Heart left ventricle (tissue), 16 donors: ENCODE data around the gene MASTL. TPM values are rescaled to one million over a fixed set of nuclear protein-coding genes. Genes with fewer than 3 reads are reported as not detected.
"Not testable (repeated sequence)": the region's sequence is repeated elsewhere in the genome, so short reads cannot be mapped to it uniquely, and the experiment has no call there.

ENCODE experiments used
- ATAC-seq, 4 donors: fragments of 200-7000 bp; cut with Tn5 transposase; one replicate each; pipeline ENCODE4 v1.9.1; 2020 to 2022; ENCODE audit warnings: moderate library complexity in 4 of 4, mild to moderate bottlenecking in 3 of 4, moderate number of reproducible peaks in 1 of 4
- DNase-seq, 5 donors: peaks; one replicate each; pipeline ENCODE4 v3.0.0-alpha.2; 2020
- H3K27ac ChIP-seq, 12 donors: fragments of 200-600 bp; sonication (generic) in 4 of 12; one replicate each; pipeline versions ENCODE4 v1.5.0 to v1.8.0; 2016 to 2022; ENCODE audit warnings: mild to moderate bottlenecking in 2 of 12
- H3K27me3 ChIP-seq, 9 donors: fragments of 200-600 bp; sonication (generic) in 2 of 9; one replicate each; pipeline versions ENCODE4 v1.5.1 to v1.8.0; 2016 to 2022; ENCODE audit warnings: mild to moderate bottlenecking in 3 of 9
- H3K36me3 ChIP-seq, 9 donors: fragments of 200-600 bp; sonication (generic) in 2 of 9; one replicate each; pipeline versions ENCODE4 v1.5.0 to v1.8.0; 2018 to 2022; ENCODE audit warnings: mild to moderate bottlenecking in 2 of 9
- H3K4me1 ChIP-seq, 12 donors: fragments of 200-600 bp; sonication (generic) in 4 of 12; one replicate each; pipeline versions ENCODE4 v1.5.0 to v1.8.0; 2016 to 2022; ENCODE audit warnings: mild to moderate bottlenecking in 3 of 12
- H3K4me3 ChIP-seq, 12 donors: fragments of 200-600 bp; sonication (generic) in 4 of 12; one replicate each; pipeline versions ENCODE4 v1.5.0 to v1.8.0; 2017 to 2022; ENCODE audit warnings: mild to moderate bottlenecking in 9 of 12, moderate library complexity in 4 of 12
- H3K9me3 ChIP-seq, 12 donors: fragments of 200-600 bp; sonication (generic) in 4 of 12; one replicate each; pipeline versions ENCODE4 v1.5.0 to v1.8.0; 2016 to 2022; ENCODE audit warnings: mild to moderate bottlenecking in 1 of 12
- POLR2A ChIP-seq, 2 donors: fragments of 450-650 bp; IDR thresholded peaks; one replicate each; pipeline ENCODE4 v1.6.1; 2017; ENCODE audit warnings: antibody characterized with exemption in 2 of 2, mild to moderate bottlenecking in 2 of 2, moderate library complexity in 2 of 2
- WGBS, 4 donors: extraction: QIAGEN DNeasy Blood & Tissue Kit in 2 of 4; methylation state at CpG; one replicate each; pipeline versions ENCODE4 v1.1.5 to v1.1.7; 2013 to 2018; 5-methylcytosine and 5-hydroxymethylcytosine counted together
- intact Hi-C, 10 donors: fragments of 100-400 bp; cut with DNase I; formaldehyde crosslinking; loops; one replicate each; pipeline versions ENCODE4 v1.11.1 to v1.14.2; 2022
- polyA plus RNA-seq, 2 donors: library from polyadenylated mRNA; stranded (reverse); fragments of 200-250 nt; gene quantifications; one replicate each; pipeline ENCODE4 v1.2.3, GENCODE V29; 2013
- total RNA-seq, 9 donors: library from RNA; depleted of rRNA in 2 of 9; stranded (reverse); fragments of >200 nt in 2 of 9; fragmentation: NEBNext Ultra II Directional in 3 of 9; extraction: Animal tissue kit (Norgen Biotek cat#: 25700) in 3 of 9; gene quantifications; one replicate each; pipeline versions ENCODE4 v1.1.0 to v1.2.4, GENCODE V29; 2016 to 2023
- TF ChIP-seq, protein P1 (sequence below), 12 donors: fragments of 200-600 bp; sonication (generic) in 4 of 12; IDR thresholded peaks; one replicate each; pipeline versions ENCODE4 v1.5.0 to v1.8.0; 2018 to 2022; ENCODE audit warnings: antibody characterized with exemption in 12 of 12, mild to moderate bottlenecking in 5 of 12
- donor health status: ischemic (EF 13 %, LVEDD 7.1; RV severe dilation, severe dysfunction).
- donor health status: healthy with polysubstance abuse.
- donor health status: DM: no; HTN: yes; CAD: no.
- donor health status: DM: no; HTN: no; CAD: no.
- donor health status: ischemic (EF 25% LVEDD 6.9; RV normal size, moderate dysfunction).
- donor health status: ischemic (EF 25% LVEDD 5.7; RV mildly dilated, moderate dysfunction).
- donor health status: healthy.
- donor health status: DM: yes; HTN: yes; CAD: no.
- donor health status: ischemic (EF 35%, LVEDD 5.7; RV mildly dilated, moderate dysfunction).
- donor health status: nonischemic (EF 11% LVEDD 7.7; RV severe dilation, severe dysfunction).
- donor health status: DM: yes; HTN: yes; CAD: no.
- donor health status: PGD.
- donor health status: ischemic (EF 29% LVEDD 5.4; RV normal size, mild dysfunction).
- donor health status: nonischemic (EF 23%, LVEDD 6.1; RV moderate dilation, normal function).

MASTL gene
- total and polyA plus RNA-seq, 11 donors, result 1.1 to 6.1 (median 2.3) TPM

GRCh38 chr10:27152687-27153086 lies 2.5 kb upstream of the MASTL start:
- DNase-seq, result no peak
- H3K9me3 ChIP-seq, result no peaks in the 10 kb centered on the region
- intact Hi-C loops, result loop anchor here in 4 of 10 donors (5.0 to 10.0 kb wide), 3 partner anchors 50 to 288 kb away; partner anchors contain the start of genes ANKRD26 (in 2 of the 4) and ABI1 (in 1 of the 4)
- H3K4me3 ChIP-seq, result peak overlapping the region in 9 of 12 donors; percentile 69 to 95 (median 88)
- H3K27ac ChIP-seq, result no peak overlapping the region
- TF ChIP-seq POLR2A (IDR thresholded peaks at IDR 0.05), result no peak
- TF ChIP-seq, protein P1, sequence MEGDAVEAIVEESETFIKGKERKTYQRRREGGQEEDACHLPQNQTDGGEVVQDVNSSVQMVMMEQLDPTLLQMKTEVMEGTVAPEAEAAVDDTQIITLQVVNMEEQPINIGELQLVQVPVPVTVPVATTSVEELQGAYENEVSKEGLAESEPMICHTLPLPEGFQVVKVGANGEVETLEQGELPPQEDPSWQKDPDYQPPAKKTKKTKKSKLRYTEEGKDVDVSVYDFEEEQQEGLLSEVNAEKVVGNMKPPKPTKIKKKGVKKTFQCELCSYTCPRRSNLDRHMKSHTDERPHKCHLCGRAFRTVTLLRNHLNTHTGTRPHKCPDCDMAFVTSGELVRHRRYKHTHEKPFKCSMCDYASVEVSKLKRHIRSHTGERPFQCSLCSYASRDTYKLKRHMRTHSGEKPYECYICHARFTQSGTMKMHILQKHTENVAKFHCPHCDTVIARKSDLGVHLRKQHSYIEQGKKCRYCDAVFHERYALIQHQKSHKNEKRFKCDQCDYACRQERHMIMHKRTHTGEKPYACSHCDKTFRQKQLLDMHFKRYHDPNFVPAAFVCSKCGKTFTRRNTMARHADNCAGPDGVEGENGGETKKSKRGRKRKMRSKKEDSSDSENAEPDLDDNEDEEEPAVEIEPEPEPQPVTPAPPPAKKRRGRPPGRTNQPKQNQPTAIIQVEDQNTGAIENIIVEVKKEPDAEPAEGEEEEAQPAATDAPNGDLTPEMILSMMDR (IDR thresholded peaks at IDR 0.05), result no peak
- no peaks in the 10 kb centered on the region for H3K27me3 ChIP-seq
- H3K36me3 ChIP-seq, result peaks cover 0 to 20% (median 14%) of the 10 kb centered on the region in 9 donors
- peaks cover 0 to 49% (median 25%) of the 10 kb centered on the region in 12 donors for H3K4me1 ChIP-seq
- no peak for ATAC-seq

GRCh38 chr10:27153329-27153728 lies 1.8 kb upstream of the MASTL start:
- H3K27me3 ChIP-seq, result no peaks in the 10 kb centered on the region
- ATAC-seq (no peak), DNase-seq (no peak)
- H3K4me3 ChIP-seq, result peak overlapping the region; percentile 69 to 95 (median 83)
- TF ChIP-seq POLR2A (IDR thresholded peaks at IDR 0.05), result no peak
- TF ChIP-seq, protein P1 (IDR thresholded peaks at IDR 0.05), result no peak
- H3K9me3 ChIP-seq, result no peaks in the 10 kb centered on the region
- H3K27ac ChIP-seq, result peak overlapping the region in 9 of 12 donors; percentile 95 to 100 (median 100)
- WGBS, 4 donors, result 3 to 4% (median 4%) methylated on average over 6 of the region's 6 CpGs
- peaks cover 0 to 14% (median 8%) of the 10 kb centered on the region in 9 donors for H3K36me3 ChIP-seq
- intact Hi-C loops, result loop anchor here in 4 of 10 donors (5.0 to 10.0 kb wide), 3 partner anchors 51 to 289 kb away; partner anchors contain the start of genes ANKRD26 (in 2 of the 4) and ABI1 (in 1 of the 4)
- H3K4me1 ChIP-seq, result peaks cover 0 to 49% (median 25%) of the 10 kb centered on the region in 12 donors

DNA sequence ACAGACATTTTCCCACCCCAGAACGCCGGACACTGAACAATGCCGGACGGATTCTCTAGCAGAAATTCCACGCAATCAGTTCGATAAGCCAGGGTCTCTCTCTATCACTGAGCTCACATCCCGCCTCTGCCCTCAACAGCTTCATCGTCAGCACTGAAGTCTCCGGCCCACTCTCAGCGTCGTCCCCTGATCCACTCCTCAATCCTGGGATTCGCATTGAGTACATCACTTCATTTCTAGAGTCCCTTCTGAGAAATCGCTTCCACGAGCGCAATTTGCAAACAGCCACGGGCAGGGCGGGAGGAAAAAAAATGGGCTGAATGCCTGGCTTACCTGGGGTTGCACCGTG lies 1.3 kb upstream of the MASTL start:
- Histone ChIP-seq H3K4me1 (peaks cover 0 to 49% (median 25%) of the 10 kb centered on the region in 12 donors), H3K9me3 (no peaks in the 10 kb centered on the region), H3K27me3 (no peaks in the 10 kb centered on the region), H3K36me3 (peaks cover 0 to 14% (median 8%) of the 10 kb centered on the region in 9 donors), H3K27ac (peak overlapping the region; percentile 95 to 100 (median 99)), H3K4me3 (peak overlapping the region; percentile 69 to 95 (median 83))
- peak in 1 of 5 donors; percentile 18 for DNase-seq
- WGBS, 4 donors, result 0 to 1% (median 0%) methylated on average over 18 of the region's 18 CpGs
- TF ChIP-seq, protein P1 (IDR thresholded peaks at IDR 0.05), result no peak
- no peak for TF ChIP-seq POLR2A (IDR thresholded peaks at IDR 0.05)
- intact Hi-C loops, result loop anchor here in 7 of 10 donors (1.0 to 10.0 kb wide), 7 partner anchors 52 to 289 kb away; partner anchors contain the start of genes ANKRD26 (in 3 of the 7), ABI1 (in 1 of the 7) and ACBD5 (in 1 of the 7)
- ATAC-seq, result peak in 3 of 4 donors; percentile 8 to 14 (median 10)

DNA sequence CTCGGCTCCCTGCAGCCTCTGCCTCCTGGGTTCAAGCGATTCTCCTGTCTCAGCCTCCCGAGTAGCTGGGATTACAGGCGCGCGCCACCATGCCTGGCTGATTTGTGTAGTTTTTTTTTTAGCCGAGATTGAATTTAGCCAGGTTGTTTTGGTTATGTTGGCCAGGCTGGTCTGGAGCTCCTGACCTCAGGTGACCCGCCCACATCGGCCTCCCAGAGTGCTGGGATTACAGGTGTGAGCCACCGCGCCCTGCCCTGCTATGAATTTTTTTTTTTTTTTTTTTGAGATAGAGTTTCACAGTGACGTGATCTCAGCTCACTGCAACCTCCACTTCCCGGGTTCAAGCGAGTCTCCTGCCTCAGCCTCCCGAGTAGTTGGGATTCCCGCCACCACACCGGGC lies 1.4 kb downstream of the MASTL start:
- 89 to 92% (median 89%) methylated on average over 17 of the region's 17 CpGs for WGBS, 4 donors
- not testable (repeated sequence) for ATAC-seq, H3K27me3 ChIP-seq, H3K9me3 ChIP-seq
- Histone ChIP-seq H3K4me1 (peaks cover 0 to 44% (median 17%) of the 10 kb centered on the region in 12 donors), H3K4me3 (peak overlapping the region in 9 of 12 donors; percentile 69 to 95 (median 88)), H3K27ac (peak overlapping the region in 4 of 12 donors; percentile 95 to 100 (median 98)), H3K36me3 (peaks cover 0 to 33% (median 26%) of the 10 kb centered on the region in 9 donors)
- intact Hi-C loops, result loop anchor here in 2 of 10 donors (10.0 kb wide), 2 partner anchors 128 to 292 kb away; partner anchors contain the start of gene ABI1 (in 1 of the 2)
- peak in 1 of 5 donors; percentile 24 for DNase-seq
